H9 (cell line): ENCODE measurements around the gene RNF17. TPM values are rescaled to one million over a fixed set of nuclear protein-coding genes. Genes with fewer than 3 reads are reported as not detected.

ENCODE experiments used
- DNase-seq: peaks from one replicate; pipeline ENCODE4 v3.0.0-alpha.2; 2017
- H2AFZ ChIP-seq: one replicate; pipeline ENCODE4 v1.6.1; 2013; ENCODE audit warnings: mild to moderate bottlenecking, low read length, control low read depth, moderate library complexity
- H2AK5ac ChIP-seq: 2 replicates; pipeline ENCODE4 v1.6.1; 2013; ENCODE audit warnings: low read length, control low read depth, mixed read lengths; ENCODE audit not compliant: insufficient read length
- H2BK120ac ChIP-seq: one replicate; pipeline ENCODE4 v1.6.1; 2013; ENCODE audit warnings: low read depth, mild to moderate bottlenecking, low read length, control low read depth, inconsistent platforms; ENCODE audit not compliant: poor library complexity, severe bottlenecking
- H2BK12ac ChIP-seq: 2 replicates; pipeline ENCODE4 v1.6.1; 2013; ENCODE audit warnings: low read length, control low read depth, mixed read lengths, low read depth; ENCODE audit not compliant: insufficient read length
- H2BK15ac ChIP-seq: 2 replicates; pipeline ENCODE4 v1.6.1; 2013; ENCODE audit warnings: low read depth, low read length, control low read depth
- H2BK20ac ChIP-seq: one replicate; pipeline ENCODE4 v1.6.1; 2013; ENCODE audit warnings: low read depth, mild to moderate bottlenecking, low read length, control low read depth, inconsistent platforms; ENCODE audit not compliant: poor library complexity, severe bottlenecking
- H2BK5ac ChIP-seq: 2 replicates; pipeline ENCODE4 v1.6.1; 2013; ENCODE audit warnings: low read length, control low read depth, mixed read lengths; ENCODE audit not compliant: insufficient read length
- H3K14ac ChIP-seq: 2 replicates; pipeline ENCODE4 v1.6.1; 2013; ENCODE audit warnings: low read length, control low read depth; ENCODE audit not compliant: insufficient read depth
- H3K18ac ChIP-seq: 2 replicates; pipeline ENCODE4 v1.6.1; 2013; ENCODE audit warnings: low read depth, mild to moderate bottlenecking, mixed read lengths, low read length, control low read depth; ENCODE audit not compliant: insufficient read length
- H3K23ac ChIP-seq: 2 replicates; pipeline ENCODE4 v1.6.1; 2013; ENCODE audit warnings: low read length, control low read depth, mixed read lengths, low read depth; ENCODE audit not compliant: insufficient read length
- H3K23me2 ChIP-seq: 2 replicates; pipeline ENCODE4 v1.6.1; 2013; ENCODE audit warnings: low read depth, mild to moderate bottlenecking, mixed read lengths, low read length, control low read depth; ENCODE audit not compliant: insufficient read length, poor library complexity, severe bottlenecking
- H3K27ac ChIP-seq: 2 replicates; pipeline ENCODE4 v1.5.1; 2013; ENCODE audit warnings: low read length, control low read depth, mixed read lengths, low read depth; ENCODE audit not compliant: insufficient read length
- H3K27me3 ChIP-seq: 2 replicates; pipeline ENCODE4 v1.6.1; 2013; ENCODE audit warnings: low read length, control low read depth, inconsistent platforms; ENCODE audit not compliant: insufficient read depth
- H3K4ac ChIP-seq: 2 replicates; pipeline ENCODE4 v1.6.1; 2013; ENCODE audit warnings: low read depth, mild to moderate bottlenecking, control low read depth, inconsistent platforms, low read length, moderate library complexity
- H3K4me1 ChIP-seq: 2 replicates; pipeline ENCODE4 v1.6.1; 2013; ENCODE audit warnings: low read length, control low read depth, inconsistent platforms; ENCODE audit not compliant: insufficient read depth
- H3K4me2 ChIP-seq: 2 replicates; pipeline ENCODE4 v1.6.1; 2013; ENCODE audit warnings: low read length, control low read depth, mixed read lengths; ENCODE audit not compliant: insufficient read length, insufficient read depth
- H3K56ac ChIP-seq: 2 replicates; pipeline ENCODE4 v1.6.1; 2013; ENCODE audit warnings: low read depth, mild to moderate bottlenecking, mixed read lengths, low read length, control low read depth; ENCODE audit not compliant: insufficient read length
- H3K79me1 ChIP-seq: 2 replicates; pipeline ENCODE4 v1.6.1; 2013; ENCODE audit warnings: low read depth, mild to moderate bottlenecking, moderate library complexity, low read length, control low read depth, inconsistent platforms; ENCODE audit not compliant: insufficient read depth, poor library complexity, severe bottlenecking
- H3K79me2 ChIP-seq: 2 replicates; pipeline ENCODE4 v1.6.1; 2013; ENCODE audit warnings: low read length, control low read depth, inconsistent platforms; ENCODE audit not compliant: insufficient read depth
- H3K9ac ChIP-seq: 2 replicates; pipeline ENCODE4 v1.6.1; 2013; ENCODE audit warnings: low read length, control low read depth, mixed read lengths; ENCODE audit not compliant: insufficient read length; ENCODE audit errors: extremely low read depth
- H3K9me3 ChIP-seq: one replicate; pipeline ENCODE4 v1.6.1; 2013; ENCODE audit warnings: low read depth, low read length, inconsistent platforms; ENCODE audit not compliant: control insufficient read depth
- H3T11ph ChIP-seq: one replicate; pipeline ENCODE4 v1.6.1; 2013; ENCODE audit warnings: mild to moderate bottlenecking, low read length, control low read depth, inconsistent platforms
- H4K20me1 ChIP-seq: one replicate; pipeline ENCODE4 v1.6.1; 2013; ENCODE audit not compliant: control insufficient read depth, insufficient read length, insufficient read depth
- H4K5ac ChIP-seq: 2 replicates; pipeline ENCODE4 v1.6.1; 2013; ENCODE audit warnings: low read depth, mild to moderate bottlenecking, mixed read lengths, low read length, control low read depth; ENCODE audit not compliant: insufficient read length
- H4K8ac ChIP-seq: replicated peaks from 2 replicates; pipeline ENCODE4 v1.6.1; 2013; ENCODE audit warnings: low read length, control low read depth, mixed read lengths, low read depth; ENCODE audit not compliant: insufficient read length
- H4K91ac ChIP-seq: 2 replicates; pipeline ENCODE4 v1.6.1; 2013; ENCODE audit warnings: low read depth, mild to moderate bottlenecking, moderate library complexity, mixed read lengths, low read length, control low read depth; ENCODE audit not compliant: insufficient read length
- H3K27ac Mint-ChIP-seq, 3 experiments: 2 replicates in 2 of 3; 3 replicates in 1 of 3; pipeline ENCODE4 v1.8.0; 2020 to 2021; ENCODE audit warnings: mixed read lengths in 3 of 3, mild to moderate bottlenecking in 1 of 3, moderate library complexity in 1 of 3
- H3K27me3 Mint-ChIP-seq: 2 replicates; pipeline ENCODE4 v1.8.0; 2021; ENCODE audit warnings: low read depth, mild to moderate bottlenecking, moderate library complexity, mixed read lengths
- H3K36me3 Mint-ChIP-seq, 3 experiments: 2 replicates in 2 of 3; 3 replicates in 1 of 3; pipeline ENCODE4 v1.8.0; 2020 to 2021; ENCODE audit warnings: low read depth in 3 of 3, mixed read lengths in 3 of 3; ENCODE audit not compliant: insufficient read depth in 1 of 3
- H3K4me1 Mint-ChIP-seq, 2 experiments: 2 replicates each; pipeline ENCODE4 v1.8.0; 2020; ENCODE audit warnings: mixed read lengths in 2 of 2
- H3K4me3 Mint-ChIP-seq, 2 experiments: 2 replicates in 1 of 2; 3 replicates in 1 of 2; pipeline ENCODE4 v1.8.0; 2020 to 2021; ENCODE audit warnings: mild to moderate bottlenecking in 2 of 2, mixed read lengths in 2 of 2, moderate library complexity in 1 of 2
- H3K9me3 Mint-ChIP-seq, 2 experiments: 2 replicates in 1 of 2; 3 replicates in 1 of 2; pipeline ENCODE4 v1.8.0; 2020; ENCODE audit warnings: mild to moderate bottlenecking in 2 of 2, mixed read lengths in 2 of 2, moderate library complexity in 1 of 2
- total RNA-seq: library from RNA; stranded (reverse); gene quantifications from 2 replicates; pipeline ENCODE4 v1.2.1, GENCODE V29; 2021
- TF ChIP-seq, protein P1 (sequence below): fragments of 200-600 bp; sonication (generic); conservative IDR thresholded peaks from 3 replicates; pipeline ENCODE4 v1.8.0; 2021; ENCODE audit warnings: antibody characterized with exemption, mild to moderate bottlenecking

Gene RNF17
- total RNA-seq, 1 experiment from 2014 or later = not detected

DNA sequence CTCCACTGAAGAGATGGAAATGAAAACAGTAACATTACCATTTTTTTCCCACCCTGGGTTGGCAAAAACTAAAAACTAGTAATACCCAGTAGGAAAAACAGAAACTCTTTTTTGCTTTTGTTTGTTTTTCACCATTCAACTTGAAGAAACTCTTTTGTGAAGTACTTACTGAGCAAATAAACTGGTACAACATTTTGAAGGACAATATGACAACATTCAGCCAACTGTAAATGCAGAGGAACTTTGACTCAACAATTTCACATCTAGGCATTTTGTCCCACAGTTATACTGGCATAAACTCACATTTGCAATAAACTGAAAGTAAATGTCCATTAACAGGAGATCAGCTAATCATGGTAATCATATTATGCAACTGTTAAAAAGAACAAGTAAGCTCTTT, 152.5 kb downstream of the RNF17 start:
- no peaks in the 10 kb centered on the region for H3K27me3 Mint-ChIP-seq
- Histone ChIP-seq H4K20me1 (no peaks in the 10 kb centered on the region), H3K4me1 (no peaks in the 10 kb centered on the region; the same call in 1 of the 2 replicates), H3K27me3 (no peaks in the 10 kb centered on the region), H3K9me3 (no peaks in the 10 kb centered on the region), H2BK12ac (no peak overlapping the region), H2AK5ac (no peak overlapping the region), H3K56ac (no peak overlapping the region), H4K8ac (no peak overlapping the region), H2BK120ac (no peak overlapping the region), H3K79me1 (no peaks in the 10 kb centered on the region), H2BK20ac (no peak overlapping the region), H3K23me2 (no peaks in the 10 kb centered on the region), H3K14ac (no peak overlapping the region), H3K4ac (no peak overlapping the region), H3K79me2 (peaks cover 22% of the 10 kb centered on the region; the same call in 1 of the 2 replicates), H3K9ac (no peak overlapping the region), H3T11ph (no peak overlapping the region), H3K18ac (no peak overlapping the region), H3K4me2 (no peak overlapping the region), H4K91ac (no peak overlapping the region), H2BK5ac (no peak overlapping the region), H2AFZ (no peak overlapping the region), H3K27ac (no peak overlapping the region), H4K5ac (no peak overlapping the region), H2BK15ac (no peak overlapping the region), H3K23ac (no peak overlapping the region)
- H3K4me1 Mint-ChIP-seq = peaks cover 21 to 22% of the 10 kb centered on the region in 2 experiments
- H3K27ac Mint-ChIP-seq = no peak overlapping the region
- TF ChIP-seq, protein P1, sequence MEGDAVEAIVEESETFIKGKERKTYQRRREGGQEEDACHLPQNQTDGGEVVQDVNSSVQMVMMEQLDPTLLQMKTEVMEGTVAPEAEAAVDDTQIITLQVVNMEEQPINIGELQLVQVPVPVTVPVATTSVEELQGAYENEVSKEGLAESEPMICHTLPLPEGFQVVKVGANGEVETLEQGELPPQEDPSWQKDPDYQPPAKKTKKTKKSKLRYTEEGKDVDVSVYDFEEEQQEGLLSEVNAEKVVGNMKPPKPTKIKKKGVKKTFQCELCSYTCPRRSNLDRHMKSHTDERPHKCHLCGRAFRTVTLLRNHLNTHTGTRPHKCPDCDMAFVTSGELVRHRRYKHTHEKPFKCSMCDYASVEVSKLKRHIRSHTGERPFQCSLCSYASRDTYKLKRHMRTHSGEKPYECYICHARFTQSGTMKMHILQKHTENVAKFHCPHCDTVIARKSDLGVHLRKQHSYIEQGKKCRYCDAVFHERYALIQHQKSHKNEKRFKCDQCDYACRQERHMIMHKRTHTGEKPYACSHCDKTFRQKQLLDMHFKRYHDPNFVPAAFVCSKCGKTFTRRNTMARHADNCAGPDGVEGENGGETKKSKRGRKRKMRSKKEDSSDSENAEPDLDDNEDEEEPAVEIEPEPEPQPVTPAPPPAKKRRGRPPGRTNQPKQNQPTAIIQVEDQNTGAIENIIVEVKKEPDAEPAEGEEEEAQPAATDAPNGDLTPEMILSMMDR = no peak
- H3K4me3 Mint-ChIP-seq = no peak overlapping the region
- DNase-seq = no peak
- no peaks in the 10 kb centered on the region for H3K9me3 Mint-ChIP-seq
- peaks cover 3 to 8% (median 6%) of the 10 kb centered on the region in 3 experiments; a peak in 6 of 7 replicates for H3K36me3 Mint-ChIP-seq
